GM21381 (cell line): ENCODE results near the gene DISP2.
A peak's percentile ranks its signal among the peaks of the same experiment; 100 is the strongest.

Experiments used
- ATAC-seq: cut with Tn5 transposase; IDR thresholded peaks from one replicate; pipeline ENCODE4 v1.9.1; 2021; ENCODE audit warnings: mild to moderate bottlenecking, moderate library complexity; ENCODE audit not compliant: unreplicated experiment

Gene DISP2

GRCh38 chr15:40358471-40359353, 693 bp downstream of the DISP2 start:
- peak; percentile 17 for ATAC-seq

- ATAC-seq: no peak
Observed at GRCh38 chr15:40360015-40360414, 2.0 kb downstream of the DISP2 start.

- no peak for ATAC-seq
Observed at GRCh38 chr15:40361640-40362039, 3.6 kb downstream of the DISP2 start.

GRCh38 chr15:40363611-40364010, 5.6 kb downstream of the DISP2 start:
- ATAC-seq: no peak

GRCh38 chr15:40364251-40364650, 6.2 kb downstream of the DISP2 start:
- ATAC-seq: no peak

- ATAC-seq: no peak
Observed at GRCh38 chr15:40365016-40365415, 7.0 kb downstream of the DISP2 start.

GRCh38 chr15:40365624-40366456, 7.8 kb downstream of the DISP2 start:
- ATAC-seq: no peak

- no peak for ATAC-seq
Observed at GRCh38 chr15:40366457-40367370, 8.7 kb downstream of the DISP2 start.

- no peak for ATAC-seq
Observed at GRCh38 chr15:40367371-40367685, 9.3 kb downstream of the DISP2 start.

GRCh38 chr15:40367686-40368611, 9.9 kb downstream of the DISP2 start:
- peak; percentile 88 for ATAC-seq

GRCh38 chr15:40368719-40369473, 10.9 kb downstream of the DISP2 start:
- no peak for ATAC-seq

- no peak for ATAC-seq
Observed at GRCh38 chr15:40369474-40369869, 11.5 kb downstream of the DISP2 start.

- ATAC-seq: no peak
Observed at GRCh38 chr15:40369971-40370370, 12.0 kb downstream of the DISP2 start.

- ATAC-seq: no peak
Observed at GRCh38 chr15:40372981-40373380, 15.0 kb downstream of the DISP2 start.

GRCh38 chr15:40377606-40378005, 19.6 kb downstream of the DISP2 start:
- ATAC-seq: no peak

GRCh38 chr15:40379374-40379773, 21.4 kb downstream of the DISP2 start:
- ATAC-seq: no peak

GRCh38 chr15:40379853-40380252, 21.8 kb downstream of the DISP2 start:
- ATAC-seq: no peak

- no peak for ATAC-seq
Observed at GRCh38 chr15:40380636-40381035, 22.6 kb downstream of the DISP2 start.

GRCh38 chr15:40381818-40382529, 24.0 kb downstream of the DISP2 start:
- ATAC-seq: no peak
